ENCODE results near the gene FOSL2.

The FOSL2 gene

GRCh38 chr2:28380219-28380618 is 12.4 kb upstream of the FOSL2 start:
- Histone ChIP-seq H3K9me2 (replicated peaks; ENCODE audit: insufficient read depth, low read length) (no peaks in the 10 kb centered on the region), H3K36me3 (replicated peaks; ENCODE audit: insufficient read depth, low read length) (no peaks in the 10 kb centered on the region), H4K20me1 (ENCODE audit: insufficient read depth, low read length) (no peaks in the 10 kb centered on the region), H3K4me3 (ENCODE audit: low read length) (no peak overlapping the region), H3K27me3 (replicated peaks; ENCODE audit: insufficient read depth, low read length) (no peaks in the 10 kb centered on the region), H3K4me1 (ENCODE audit: low read length) (no peaks in the 10 kb centered on the region), H3F3A (ENCODE audit: insufficient read depth, low read length) (no peaks in the 10 kb centered on the region), H3K27ac (ENCODE audit: low read length) (no peak overlapping the region), H3K79me2 (ENCODE audit: low read length) (no peaks in the 10 kb centered on the region), H3K4me2 (ENCODE audit: low read depth, low read length) (no peak overlapping the region), H3K9me3 (replicated peaks; ENCODE audit: insufficient read depth, low read length) (no peaks in the 10 kb centered on the region), H2AFZ (ENCODE audit: low read length) (no peak overlapping the region), H3K9ac (ENCODE audit: low read length) (no peak overlapping the region)
- no peak for TF ChIP-seq CTCF (IDR thresholded peaks at IDR 0.05; ENCODE audit: low read length)
- TF ChIP-seq EZH2 (optimal IDR thresholded peaks at IDR 0.05; ENCODE audit: low read depth, low read length): no peak
- no peak for TF ChIP-seq EZH2phosphoT487 (IDR thresholded peaks at IDR 0.05; ENCODE audit: low read length)
- DNase-seq: no peak

- H3K9me2 ChIP-seq (replicated peaks; ENCODE audit: insufficient read depth, low read length): no peaks in the 10 kb centered on the region
- no peak overlapping the region for H3K4me3 ChIP-seq (ENCODE audit: low read length)
- H3K4me2 ChIP-seq (ENCODE audit: low read depth, low read length): no peak overlapping the region
- H3K27me3 ChIP-seq (replicated peaks; ENCODE audit: insufficient read depth, low read length): no peaks in the 10 kb centered on the region
- H3F3A ChIP-seq (ENCODE audit: insufficient read depth, low read length): no peaks in the 10 kb centered on the region
- DNase-seq: no peak
- H2AFZ ChIP-seq (ENCODE audit: low read length): no peak overlapping the region
- no peaks in the 10 kb centered on the region for H3K9me3 ChIP-seq (replicated peaks; ENCODE audit: insufficient read depth, low read length)
- H3K9ac ChIP-seq (ENCODE audit: low read length): no peak overlapping the region
- no peaks in the 10 kb centered on the region for H3K36me3 ChIP-seq (replicated peaks; ENCODE audit: insufficient read depth, low read length)
- no peaks in the 10 kb centered on the region for H4K20me1 ChIP-seq (ENCODE audit: insufficient read depth, low read length)
- no peaks in the 10 kb centered on the region for H3K79me2 ChIP-seq (ENCODE audit: low read length)
- H3K4me1 ChIP-seq (ENCODE audit: low read length): no peaks in the 10 kb centered on the region
- H3K27ac ChIP-seq (ENCODE audit: low read length): no peak overlapping the region
- TF ChIP-seq CTCF (IDR thresholded peaks at IDR 0.05; ENCODE audit: low read length): no peak
- no peak for TF ChIP-seq EZH2 (optimal IDR thresholded peaks at IDR 0.05; ENCODE audit: low read depth, low read length)
- TF ChIP-seq EZH2phosphoT487 (IDR thresholded peaks at IDR 0.05; ENCODE audit: low read length): no peak
These were observed 11.2 kb upstream of the FOSL2 start for GRCh38 chr2:28381225-28382180.

- Histone ChIP-seq H3K9me2 (replicated peaks; ENCODE audit: insufficient read depth, low read length) (no peaks in the 10 kb centered on the region), H3K4me2 (ENCODE audit: low read depth, low read length) (no peak overlapping the region), H3K9ac (ENCODE audit: low read length) (no peak overlapping the region), H3K27ac (ENCODE audit: low read length) (no peak overlapping the region), H3F3A (ENCODE audit: insufficient read depth, low read length) (no peaks in the 10 kb centered on the region), H4K20me1 (ENCODE audit: insufficient read depth, low read length) (no peaks in the 10 kb centered on the region), H3K27me3 (replicated peaks; ENCODE audit: insufficient read depth, low read length) (no peaks in the 10 kb centered on the region), H3K4me3 (ENCODE audit: low read length) (no peak overlapping the region), H3K79me2 (ENCODE audit: low read length) (no peaks in the 10 kb centered on the region), H3K4me1 (ENCODE audit: low read length) (no peaks in the 10 kb centered on the region), H2AFZ (ENCODE audit: low read length) (no peak overlapping the region), H3K9me3 (replicated peaks; ENCODE audit: insufficient read depth, low read length) (no peaks in the 10 kb centered on the region), H3K36me3 (replicated peaks; ENCODE audit: insufficient read depth, low read length) (no peaks in the 10 kb centered on the region)
- TF ChIP-seq EZH2phosphoT487 (IDR thresholded peaks at IDR 0.05; ENCODE audit: low read length): no peak
- no peak for TF ChIP-seq CTCF (IDR thresholded peaks at IDR 0.05; ENCODE audit: low read length)
- TF ChIP-seq EZH2 (optimal IDR thresholded peaks at IDR 0.05; ENCODE audit: low read depth, low read length): no peak
- DNase-seq: no peak
These were observed 9.9 kb upstream of the FOSL2 start for GRCh38 chr2:28382755-28383154.
